Vagina (tissue), 1 donor: ENCODE results near the gene LTA4H. TPM values are rescaled to one million over a fixed set of nuclear protein-coding genes. Genes with fewer than 3 reads are reported as not detected.

ENCODE experiments used
- total RNA-seq: library from RNA; depleted of rRNA; stranded (reverse); fragments of >200 nt; gene quantifications from one replicate; pipeline ENCODE4 v1.2.3, GENCODE V29; 2016

Gene LTA4H
- total RNA-seq, 1 donor from 2014 or later: 71.5 TPM

Other genes starting within 250 kb of the LTA4H start
- 21.9 TPM for gene NTN4, start 244.8 kb downstream of the LTA4H start, total RNA-seq
- 4.9 TPM for gene SNRPF, start 176.6 kb downstream of the LTA4H start, total RNA-seq
- not detected for gene CCDC38, start 93.0 kb downstream of the LTA4H start, total RNA-seq
- 0.49 TPM for gene AMDHD1, start 92.3 kb downstream of the LTA4H start, total RNA-seq
- gene HAL, start 39.2 kb downstream of the LTA4H start, total RNA-seq: 0.74 TPM
- gene ELK3, start 158.8 kb upstream of the LTA4H start, total RNA-seq: 39.5 TPM